ENCODE results near the gene SLC66A2.

- TF ChIP-seq CTCF (conservative IDR thresholded peaks at IDR 0.05; ENCODE audit: low read length) (no peak), EZH2phosphoT487 (IDR thresholded peaks at IDR 0.05; ENCODE audit: borderline replicate concordance) (no peak)
Observed at GRCh38 chr18:79924814-79925731, 26.4 kb downstream of the SLC66A2 start.
